Measurements from ENCODE around the gene PRPF40B.
"Not testable (repeated sequence)": the region's sequence is repeated elsewhere in the genome, so short reads cannot be mapped to it uniquely, and the experiment has no call there.

Gene PRPF40B

GRCh38 chr12:49588281-49588680 lies 35.1 kb upstream of the PRPF40B start:
- Mint-ChIP-seq H3K27me3 (no peaks in the 10 kb centered on the region), H3K9me3 (no peaks in the 10 kb centered on the region), H3K36me3 (ENCODE audit: insufficient read depth) (peaks cover 11% of the 10 kb centered on the region), H3K4me1 (no peaks in the 10 kb centered on the region), H3K4me3 (no peak overlapping the region), H3K27ac (ENCODE audit: low read depth) (no peak overlapping the region)
- no peak for DNase-seq (ENCODE audit: low spot score in 2 of 2)
- ATAC-seq (replicated peaks; ENCODE audit: extremely low read depth, poor library complexity, severe bottlenecking): no peak

- H3K4me3 Mint-ChIP-seq: no peak overlapping the region
Measured at GRCh38 chr12:49588721-49589516, 34.4 kb upstream of the PRPF40B start.

DNA sequence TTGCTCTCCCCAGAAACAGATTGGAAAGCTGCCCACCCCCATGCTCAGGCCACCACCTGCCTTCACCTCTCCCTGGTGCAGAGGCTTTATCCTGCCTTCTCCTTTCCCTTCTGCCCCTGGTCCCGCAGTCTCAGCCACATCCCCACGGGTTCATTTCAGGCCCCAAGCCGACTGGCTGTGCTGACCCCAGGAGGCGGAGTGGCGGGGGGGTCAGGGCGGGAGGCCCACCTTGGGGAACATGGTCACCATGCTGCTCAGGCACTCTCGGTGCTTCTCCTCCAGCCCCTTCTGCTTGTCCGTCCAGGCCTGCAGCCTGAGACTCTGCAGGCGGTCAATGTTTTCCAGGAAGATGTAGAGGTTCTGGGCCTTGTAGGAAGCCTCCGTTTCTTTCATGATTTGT lies 24.8 kb upstream of the PRPF40B start:
- no peak for ATAC-seq (replicated peaks; ENCODE audit: extremely low read depth, poor library complexity, severe bottlenecking)
- Mint-ChIP-seq H3K36me3 (ENCODE audit: insufficient read depth) (peaks cover 2% of the 10 kb centered on the region), H3K27ac (ENCODE audit: low read depth) (no peak overlapping the region), H3K4me1 (no peaks in the 10 kb centered on the region), H3K27me3 (no peaks in the 10 kb centered on the region), H3K4me3 (no peak overlapping the region), H3K9me3 (no peaks in the 10 kb centered on the region)
- DNase-seq (ENCODE audit: low spot score in 2 of 2): no peak

More at GRCh38 chr12:49588721-49589516, 34.4 kb upstream of the PRPF40B start:
- H3K27ac Mint-ChIP-seq (ENCODE audit: low read depth): no peak overlapping the region
- no peaks in the 10 kb centered on the region for H3K27me3 Mint-ChIP-seq
- DNase-seq (ENCODE audit: low spot score in 2 of 2): no peak
- no peak for ATAC-seq (replicated peaks; ENCODE audit: extremely low read depth, poor library complexity, severe bottlenecking)
- H3K36me3 Mint-ChIP-seq (ENCODE audit: insufficient read depth): peaks cover 10% of the 10 kb centered on the region
- no peaks in the 10 kb centered on the region for H3K9me3 Mint-ChIP-seq
- no peaks in the 10 kb centered on the region for H3K4me1 Mint-ChIP-seq

DNA sequence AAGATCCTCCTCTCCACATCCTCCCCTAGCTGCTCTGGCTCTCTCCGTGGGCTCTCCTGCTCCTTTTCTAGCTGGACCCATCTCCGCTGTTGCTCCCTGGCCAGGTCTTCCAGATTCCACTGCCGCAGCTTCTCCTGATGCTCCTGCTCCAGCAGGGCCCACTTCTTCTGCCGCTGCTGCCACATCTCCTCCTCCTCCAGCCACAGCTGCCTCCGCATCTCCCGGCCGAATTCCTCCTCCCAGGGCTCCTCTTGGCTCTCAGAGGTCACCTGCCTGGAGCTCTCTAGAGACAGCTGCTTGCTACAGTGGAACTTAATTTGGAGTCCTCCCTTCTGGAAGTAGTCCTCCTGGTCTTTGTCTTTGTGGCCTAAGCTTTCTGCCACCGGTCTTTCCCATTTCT lies 23.4 kb upstream of the PRPF40B start:
- Mint-ChIP-seq H3K9me3 (no peaks in the 10 kb centered on the region), H3K27me3 (no peaks in the 10 kb centered on the region), H3K4me3 (no peak overlapping the region), H3K36me3 (ENCODE audit: insufficient read depth) (peaks cover 2% of the 10 kb centered on the region), H3K27ac (ENCODE audit: low read depth) (no peak overlapping the region), H3K4me1 (no peaks in the 10 kb centered on the region)
- DNase-seq (ENCODE audit: low spot score in 2 of 2): no peak
- ATAC-seq (replicated peaks; ENCODE audit: extremely low read depth, poor library complexity, severe bottlenecking): no peak

DNA sequence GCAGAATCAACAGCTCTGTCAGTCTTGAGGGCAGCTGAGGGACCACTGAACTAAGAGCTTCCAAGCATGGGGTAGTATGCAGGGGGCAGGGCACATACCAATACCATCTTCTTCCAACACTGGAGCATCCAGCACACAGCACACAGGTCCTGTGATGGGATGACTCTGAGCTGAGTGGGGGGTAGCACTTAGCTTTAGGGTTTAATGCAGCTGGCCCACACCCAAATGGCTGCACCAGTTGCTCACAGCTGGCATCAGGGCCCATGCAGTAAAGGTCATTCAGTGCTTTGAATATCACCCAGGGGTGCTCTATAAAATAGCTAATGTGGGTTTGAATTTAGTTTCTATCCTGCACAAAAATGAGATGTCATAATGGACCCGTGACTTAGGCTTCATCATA lies 19.6 kb upstream of the PRPF40B start:
- no peak for DNase-seq (ENCODE audit: low spot score in 2 of 2)
- no peak overlapping the region for H3K27ac Mint-ChIP-seq (ENCODE audit: low read depth)
- no peaks in the 10 kb centered on the region for H3K9me3 Mint-ChIP-seq
- no peaks in the 10 kb centered on the region for H3K27me3 Mint-ChIP-seq
- no peak overlapping the region for H3K4me3 Mint-ChIP-seq
- peaks cover 1% of the 10 kb centered on the region for H3K36me3 Mint-ChIP-seq (ENCODE audit: insufficient read depth)
- H3K4me1 Mint-ChIP-seq: no peaks in the 10 kb centered on the region
- no peak for ATAC-seq (replicated peaks; ENCODE audit: extremely low read depth, poor library complexity, severe bottlenecking)

GRCh38 chr12:49604856-49605255 lies 18.5 kb upstream of the PRPF40B start:
- DNase-seq (ENCODE audit: low spot score in 2 of 2) (no peak), ATAC-seq (replicated peaks; ENCODE audit: extremely low read depth, poor library complexity, severe bottlenecking) (no peak)
- no peak overlapping the region for H3K4me3 Mint-ChIP-seq
- no peaks in the 10 kb centered on the region for H3K9me3 Mint-ChIP-seq
- H3K27me3 Mint-ChIP-seq: no peaks in the 10 kb centered on the region
- H3K36me3 Mint-ChIP-seq (ENCODE audit: insufficient read depth): peaks cover 1% of the 10 kb centered on the region
- no peaks in the 10 kb centered on the region for H3K4me1 Mint-ChIP-seq
- H3K27ac Mint-ChIP-seq (ENCODE audit: low read depth): no peak overlapping the region

- H3K27ac Mint-ChIP-seq (ENCODE audit: low read depth); H3K9me3 Mint-ChIP-seq; H3K4me3 Mint-ChIP-seq; H3K4me1 Mint-ChIP-seq; ATAC-seq (replicated peaks; ENCODE audit: extremely low read depth, poor library complexity, severe bottlenecking); DNase-seq (ENCODE audit: low spot score in 2 of 2); H3K27me3 Mint-ChIP-seq; H3K36me3 Mint-ChIP-seq (ENCODE audit: insufficient read depth): not testable (repeated sequence)
Measured at GRCh38 chr12:49605539-49605938, 17.8 kb upstream of the PRPF40B start, which contains the start of gene FAM186B. FAM186B (minus strand) TSS chr12:49605639; CDS start chr12:49605477, 162 bp downstream.

DNA sequence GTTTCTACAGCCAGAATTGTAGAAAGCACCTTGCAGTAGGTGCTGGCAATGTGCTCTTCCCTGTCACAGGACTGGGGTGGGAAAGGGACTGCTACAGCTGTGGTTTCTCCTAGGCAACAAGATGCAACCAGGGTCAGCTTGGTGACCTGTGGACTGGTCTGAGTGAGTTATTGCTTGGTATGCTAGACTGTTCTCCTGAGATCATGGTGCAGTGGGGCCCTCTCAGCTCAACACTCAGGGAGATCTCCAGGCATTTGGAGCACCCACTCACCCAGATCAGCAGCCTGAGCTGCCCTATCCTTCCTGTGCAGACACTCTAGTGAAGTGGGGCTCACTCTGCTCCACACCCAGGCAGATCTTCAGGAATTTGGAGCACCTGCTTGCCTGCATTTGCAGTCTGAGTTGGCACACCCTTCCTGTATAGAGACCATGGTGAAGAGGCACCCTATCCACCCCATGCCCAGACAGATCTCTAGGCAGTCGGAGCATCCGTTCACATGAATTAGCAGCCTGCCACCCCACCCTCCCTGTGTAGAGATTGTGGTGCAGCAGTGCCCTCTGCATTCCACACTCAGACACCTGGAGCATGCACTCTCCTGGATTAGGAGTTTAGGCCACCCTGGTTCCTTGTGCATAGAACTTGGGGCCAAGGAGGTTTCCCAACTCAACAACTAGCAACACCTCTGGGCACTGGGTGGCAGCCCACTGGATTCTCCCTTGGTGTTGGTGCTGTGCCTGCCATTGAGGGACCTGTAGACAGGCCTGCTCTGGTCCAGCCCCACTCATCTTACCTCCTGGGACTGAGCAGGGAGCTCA lies 14.1 kb upstream of the PRPF40B start:
- Mint-ChIP-seq H3K27me3 (peaks cover 4% of the 10 kb centered on the region), H3K4me1 (no peaks in the 10 kb centered on the region), H3K36me3 (ENCODE audit: insufficient read depth) (peaks cover 4% of the 10 kb centered on the region), H3K27ac (ENCODE audit: low read depth) (no peak overlapping the region), H3K9me3 (no peaks in the 10 kb centered on the region), H3K4me3 (no peak overlapping the region)
- no peak for ATAC-seq (replicated peaks; ENCODE audit: extremely low read depth, poor library complexity, severe bottlenecking)
- no peak for DNase-seq (ENCODE audit: low spot score in 2 of 2)

- Mint-ChIP-seq H3K27ac (ENCODE audit: low read depth) (no peak overlapping the region), H3K9me3 (no peaks in the 10 kb centered on the region), H3K27me3 (peaks cover 10% of the 10 kb centered on the region), H3K4me3 (no peak overlapping the region), H3K4me1 (no peaks in the 10 kb centered on the region), H3K36me3 (ENCODE audit: insufficient read depth) (peaks cover 4% of the 10 kb centered on the region)
- DNase-seq (ENCODE audit: low spot score in 2 of 2) (no peak), ATAC-seq (replicated peaks; ENCODE audit: extremely low read depth, poor library complexity, severe bottlenecking) (no peak)
Measured at GRCh38 chr12:49609875-49610154, 13.5 kb upstream of the PRPF40B start.

- not testable (repeated sequence) for H3K27ac Mint-ChIP-seq (ENCODE audit: low read depth); H3K9me3 Mint-ChIP-seq; H3K4me1 Mint-ChIP-seq; H3K36me3 Mint-ChIP-seq (ENCODE audit: insufficient read depth); H3K4me3 Mint-ChIP-seq; ATAC-seq (replicated peaks; ENCODE audit: extremely low read depth, poor library complexity, severe bottlenecking); DNase-seq (ENCODE audit: low spot score in 2 of 2)
- H3K27me3 Mint-ChIP-seq: peaks cover 11% of the 10 kb centered on the region
Measured at GRCh38 chr12:49610785-49611184, 12.6 kb upstream of the PRPF40B start.

GRCh38 chr12:49612210-49612609 lies 11.2 kb upstream of the PRPF40B start:
- DNase-seq (ENCODE audit: low spot score in 2 of 2) (no peak), ATAC-seq (replicated peaks; ENCODE audit: extremely low read depth, poor library complexity, severe bottlenecking) (no peak)
- Mint-ChIP-seq H3K27me3 (peaks cover 11% of the 10 kb centered on the region), H3K4me3 (no peak overlapping the region), H3K36me3 (ENCODE audit: insufficient read depth) (peaks cover 5% of the 10 kb centered on the region), H3K27ac (ENCODE audit: low read depth) (no peak overlapping the region), H3K9me3 (no peaks in the 10 kb centered on the region), H3K4me1 (no peaks in the 10 kb centered on the region)

GRCh38 chr12:49615725-49616124 lies 7.6 kb upstream of the PRPF40B start:
- no peak for ATAC-seq (replicated peaks; ENCODE audit: extremely low read depth, poor library complexity, severe bottlenecking)
- DNase-seq (ENCODE audit: low spot score in 2 of 2): no peak
- no peak overlapping the region for H3K4me3 Mint-ChIP-seq
- H3K4me1 Mint-ChIP-seq: peaks cover 2% of the 10 kb centered on the region
- no peaks in the 10 kb centered on the region for H3K9me3 Mint-ChIP-seq
- no peak overlapping the region for H3K27ac Mint-ChIP-seq (ENCODE audit: low read depth)
- H3K27me3 Mint-ChIP-seq: peaks cover 24% of the 10 kb centered on the region
- peaks cover 2% of the 10 kb centered on the region for H3K36me3 Mint-ChIP-seq (ENCODE audit: insufficient read depth)

Measured in central memory CD8-positive, alpha-beta T cell (primary cell).